Stimulated activated naive B cell treated with anti-CD40 and anti-IgM and Interleukin-4, amounts not matched to agents 10 μg/mL and 1 μg/mL and 100 μg/mL, for 72 hours (primary cell): Measurements from ENCODE around the gene TVP23C.
A peak's percentile ranks its signal among the peaks of the same experiment; 100 is the strongest.
"Not testable (repeated sequence)": the region's sequence is repeated elsewhere in the genome, so short reads cannot be mapped to it uniquely, and the experiment has no call there.

Source experiments
- ATAC-seq, 2 donors: fragments of 150-1000 bp; cut with Tn5 transposase; replicated peaks; 2 replicates each; pipeline ENCODE4 v1.10.0; 2021; ENCODE audit warnings: moderate library complexity in 1 of 2
- DNase-seq: peaks from one replicate; pipeline ENCODE4 v3.0.0; 2021
- H3K27ac Mint-ChIP-seq: one replicate; pipeline ENCODE4 v1.8.0; 2022; ENCODE audit warnings: mild to moderate bottlenecking, mixed read lengths
- H3K27me3 Mint-ChIP-seq, 2 donors: one replicate each; pipeline ENCODE4 v1.8.0; 2022; ENCODE audit warnings: mixed read lengths in 2 of 2
- H3K36me3 Mint-ChIP-seq, 2 donors: one replicate each; pipeline ENCODE4 v1.8.0; 2022; ENCODE audit warnings: mixed read lengths in 2 of 2, mild to moderate bottlenecking in 1 of 2
- H3K4me1 Mint-ChIP-seq, 2 donors: one replicate each; pipeline ENCODE4 v1.8.0; 2022; ENCODE audit warnings: mixed read lengths in 2 of 2, mild to moderate bottlenecking in 1 of 2
- H3K4me3 Mint-ChIP-seq, 2 donors: one replicate each; pipeline ENCODE4 v1.8.0; 2022; ENCODE audit warnings: mild to moderate bottlenecking in 2 of 2, mixed read lengths in 2 of 2, moderate library complexity in 1 of 2
- H3K9me3 Mint-ChIP-seq, 2 donors: one replicate each; pipeline ENCODE4 v1.8.0; 2022; ENCODE audit warnings: mixed read lengths in 2 of 2, mild to moderate bottlenecking in 1 of 2

The TVP23C gene

DNA sequence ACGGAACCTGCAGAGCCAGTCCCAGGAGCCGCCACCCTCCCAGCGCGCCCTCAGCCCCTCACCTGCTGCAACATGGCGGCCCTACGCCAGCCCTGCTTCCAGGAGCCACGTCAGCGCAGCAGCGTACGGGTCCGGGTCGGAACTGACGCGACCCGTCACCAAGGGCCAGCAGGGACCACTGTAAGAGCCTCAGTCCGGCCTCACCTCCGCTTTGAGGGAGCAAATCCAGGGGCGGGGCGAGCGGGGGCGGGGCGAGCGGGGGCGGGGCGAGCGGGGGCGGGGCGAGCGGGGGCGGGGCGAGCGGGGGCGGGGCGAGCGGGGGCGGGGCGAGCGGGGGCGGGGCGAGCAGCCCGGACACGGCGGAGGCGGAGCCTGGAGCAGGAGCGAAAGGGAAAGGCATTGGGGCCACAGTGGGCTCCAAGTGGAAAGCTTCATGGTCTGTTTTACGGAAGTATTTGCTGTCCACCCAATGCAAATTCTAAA lies at the start of gene TVP23C:
Gene TVP23C (minus strand): TSS at position 109 of the 483 bp plus-strand sequence. CDS start 35 bp downstream, at position 74.
- Mint-ChIP-seq H3K36me3 (peaks cover under 1 to 18% of the 10 kb centered on the region in 2 donors), H3K4me3 (peak within 1 kb of the TSS; percentile 99), H3K27ac (peak within 1 kb of the TSS; percentile 97)
- not testable (repeated sequence) for H3K4me1 Mint-ChIP-seq, H3K27me3 Mint-ChIP-seq, H3K9me3 Mint-ChIP-seq
- peak; percentile 58 for DNase-seq
- ATAC-seq, result peak; percentile 92 to 93

- not testable (repeated sequence) for ATAC-seq, H3K27ac Mint-ChIP-seq, H3K4me3 Mint-ChIP-seq, H3K9me3 Mint-ChIP-seq, H3K36me3 Mint-ChIP-seq, DNase-seq
- peaks cover 36 to 43% of the 10 kb centered on the region in 2 donors for H3K27me3 Mint-ChIP-seq
- peaks cover 11 to 15% of the 10 kb centered on the region in 2 donors for H3K4me1 Mint-ChIP-seq
Measured at GRCh38 chr17:15592960-15593359, 29.7 kb upstream of the TVP23C start.

DNA sequence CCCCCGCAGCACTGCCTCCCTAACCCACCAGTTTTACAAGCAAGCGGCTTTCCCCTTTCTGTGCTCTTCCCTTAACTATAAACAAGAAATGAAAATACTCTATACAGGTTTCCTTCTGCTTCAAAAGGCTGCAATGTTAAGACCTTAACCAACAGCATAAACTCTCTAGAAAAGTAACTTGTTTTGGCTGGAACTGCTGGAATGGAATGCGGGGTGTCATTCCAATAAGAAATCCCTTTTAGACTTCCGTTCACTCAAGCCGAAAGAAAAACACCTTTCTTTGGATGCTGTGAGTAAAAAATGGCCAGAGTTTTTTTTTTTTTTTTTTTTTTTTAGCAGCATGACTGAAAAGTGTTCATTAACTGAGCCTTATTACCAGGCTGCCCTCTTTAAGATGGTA lies 28.7 kb upstream of the TVP23C start:
- H3K36me3 Mint-ChIP-seq, ATAC-seq, DNase-seq, H3K4me3 Mint-ChIP-seq, H3K27ac Mint-ChIP-seq, H3K9me3 Mint-ChIP-seq: not testable (repeated sequence)
- peaks cover 11 to 17% of the 10 kb centered on the region in 2 donors for H3K4me1 Mint-ChIP-seq
- H3K27me3 Mint-ChIP-seq, result peaks cover 42 to 49% of the 10 kb centered on the region in 2 donors

DNA sequence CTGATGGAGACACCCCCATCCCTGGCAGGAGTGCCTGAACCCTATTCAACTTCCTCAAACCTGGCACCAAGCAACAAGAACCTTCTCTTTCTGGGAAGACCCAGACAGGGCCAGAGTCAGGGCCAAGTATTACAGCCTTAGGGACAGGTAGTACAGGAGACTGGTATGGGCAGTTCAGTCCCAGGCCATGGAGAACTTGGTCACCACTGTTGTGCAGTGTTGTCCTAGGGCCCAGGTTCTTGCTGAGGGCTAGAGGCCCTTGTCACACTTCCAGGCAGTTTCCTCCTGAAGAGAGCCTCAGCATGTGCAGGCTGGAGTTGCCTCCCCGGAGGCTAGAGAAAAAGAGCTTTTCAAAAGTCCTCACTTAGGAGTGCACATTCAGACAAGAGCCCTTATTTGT lies 27.6 kb upstream of the TVP23C start:
- Mint-ChIP-seq H3K27me3 (peaks cover 50 to 52% of the 10 kb centered on the region in 2 donors), H3K4me1 (peaks cover 11 to 17% of the 10 kb centered on the region in 2 donors)
- H3K4me3 Mint-ChIP-seq, H3K9me3 Mint-ChIP-seq, DNase-seq, ATAC-seq, H3K27ac Mint-ChIP-seq, H3K36me3 Mint-ChIP-seq: not testable (repeated sequence)

GRCh38 chr17:15589544-15590536 lies 26.6 kb upstream of the TVP23C start:
- Mint-ChIP-seq H3K27me3 (peaks cover 46 to 52% of the 10 kb centered on the region in 2 donors), H3K4me1 (peaks cover 11 to 17% of the 10 kb centered on the region in 2 donors)
- H3K36me3 Mint-ChIP-seq, H3K9me3 Mint-ChIP-seq, DNase-seq, H3K27ac Mint-ChIP-seq, H3K4me3 Mint-ChIP-seq: not testable (repeated sequence)
- peak; percentile 80 to 83 for ATAC-seq

- H3K4me3 Mint-ChIP-seq, DNase-seq, H3K9me3 Mint-ChIP-seq, H3K27ac Mint-ChIP-seq, H3K36me3 Mint-ChIP-seq: not testable (repeated sequence)
- ATAC-seq, result peak in 1 of 2 donors; percentile 53
- H3K4me1 Mint-ChIP-seq, result peaks cover 11 to 17% of the 10 kb centered on the region in 2 donors
- H3K27me3 Mint-ChIP-seq, result peaks cover 36 to 38% of the 10 kb centered on the region in 2 donors
Measured at GRCh38 chr17:15588017-15588416, 24.7 kb upstream of the TVP23C start.

DNA sequence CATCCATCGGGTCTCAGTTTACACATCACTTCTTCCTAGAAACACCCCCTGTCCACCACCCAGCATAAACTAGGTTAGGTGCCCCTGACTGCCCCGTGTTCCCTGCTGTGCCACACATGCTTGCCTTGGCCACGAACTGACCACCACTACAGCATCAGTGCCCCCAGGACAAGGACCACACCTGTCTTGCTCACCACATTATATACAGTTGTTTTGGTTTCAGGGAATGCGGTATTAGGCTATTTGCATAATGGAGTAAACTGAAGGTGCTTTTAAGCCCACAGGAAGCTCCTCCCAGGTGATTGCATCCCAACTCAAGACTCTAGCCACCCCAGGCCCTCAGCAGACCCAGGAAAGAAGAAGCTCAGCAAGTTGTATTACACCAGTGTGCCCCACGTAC lies 20.0 kb upstream of the TVP23C start:
- not testable (repeated sequence) for H3K9me3 Mint-ChIP-seq, H3K36me3 Mint-ChIP-seq, DNase-seq, H3K4me1 Mint-ChIP-seq, H3K4me3 Mint-ChIP-seq, ATAC-seq, H3K27ac Mint-ChIP-seq
- peaks cover 21 to 32% of the 10 kb centered on the region in 2 donors for H3K27me3 Mint-ChIP-seq

DNA sequence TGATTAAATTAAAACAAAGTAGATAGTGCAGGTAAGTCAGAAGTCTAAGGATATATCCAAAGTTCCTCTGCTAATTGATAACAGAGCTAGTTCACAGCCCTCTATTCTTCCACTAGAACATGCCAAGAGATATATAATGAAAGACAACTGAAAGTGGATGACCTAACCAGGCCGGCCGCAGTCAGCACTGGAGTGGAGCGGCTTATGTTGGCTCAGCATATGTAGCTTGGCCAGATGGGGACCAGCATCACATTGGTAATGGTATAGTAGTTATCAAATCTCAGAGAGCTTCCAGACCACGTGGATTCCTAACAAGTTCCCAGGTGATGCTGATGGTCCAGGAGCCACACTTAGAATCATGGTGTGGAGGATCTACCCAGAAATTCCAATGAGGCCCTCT lies 18.2 kb upstream of the TVP23C start:
- ATAC-seq, H3K9me3 Mint-ChIP-seq, H3K36me3 Mint-ChIP-seq, H3K4me3 Mint-ChIP-seq, H3K27ac Mint-ChIP-seq, H3K4me1 Mint-ChIP-seq, DNase-seq: not testable (repeated sequence)
- peaks cover 12 to 24% of the 10 kb centered on the region in 2 donors for H3K27me3 Mint-ChIP-seq

DNA sequence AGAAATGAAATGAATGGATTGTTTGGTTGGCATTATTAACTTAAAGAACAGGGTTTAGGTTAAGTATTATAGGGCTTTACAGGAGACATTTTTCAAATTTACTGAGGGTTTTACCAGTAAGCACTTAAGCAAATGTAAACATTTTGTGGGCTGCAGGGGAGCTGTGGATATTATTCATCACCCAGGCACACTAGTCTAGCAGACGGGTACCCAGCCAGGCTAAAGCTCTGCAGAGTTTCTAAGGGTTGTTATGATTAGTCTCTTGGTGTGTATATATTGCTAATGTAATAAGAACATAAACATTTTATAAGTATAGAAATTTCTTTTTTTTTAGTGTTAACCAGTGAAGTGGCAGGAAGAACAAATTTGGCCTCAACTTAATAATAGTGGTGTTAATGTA lies 13.6 kb upstream of the TVP23C start:
- H3K27me3 Mint-ChIP-seq, result peaks cover 19 to 34% of the 10 kb centered on the region in 2 donors
- not testable (repeated sequence) for H3K27ac Mint-ChIP-seq, H3K9me3 Mint-ChIP-seq, DNase-seq, H3K4me3 Mint-ChIP-seq, ATAC-seq, H3K36me3 Mint-ChIP-seq, H3K4me1 Mint-ChIP-seq

DNA sequence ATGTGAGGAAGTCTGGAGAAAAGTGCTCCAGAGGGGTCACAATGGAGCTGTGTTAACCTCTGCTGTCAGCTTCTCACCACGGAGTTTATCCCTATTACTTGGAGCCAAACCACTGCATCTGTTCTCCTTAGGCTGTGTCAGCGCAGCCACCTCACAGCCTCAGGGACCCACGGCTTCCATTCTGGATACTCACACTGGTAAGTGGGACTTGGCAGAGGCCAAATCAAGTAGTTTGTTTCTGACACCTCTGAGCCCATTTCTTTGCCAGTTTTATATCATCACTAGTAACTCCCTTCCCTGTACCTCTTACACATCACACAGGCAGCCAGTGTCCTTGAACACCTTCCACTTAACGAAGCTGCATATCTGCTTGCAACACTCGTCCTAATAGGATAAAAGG lies 11.4 kb upstream of the TVP23C start:
- H3K4me1 Mint-ChIP-seq, DNase-seq, H3K27ac Mint-ChIP-seq, ATAC-seq, H3K9me3 Mint-ChIP-seq, H3K36me3 Mint-ChIP-seq, H3K4me3 Mint-ChIP-seq: not testable (repeated sequence)
- peaks cover 23 to 38% of the 10 kb centered on the region in 2 donors for H3K27me3 Mint-ChIP-seq

GRCh38 chr17:15573870-15574269 lies 10.6 kb upstream of the TVP23C start:
- DNase-seq, H3K9me3 Mint-ChIP-seq: not testable (repeated sequence)

GRCh38 chr17:15562613-15563374 lies 489 bp downstream of the TVP23C start:
- Mint-ChIP-seq H3K36me3 (peaks cover 2 to 18% of the 10 kb centered on the region in 2 donors), H3K27ac (peak overlapping the region; percentile 97)
- peak; percentile 60 to 66 for ATAC-seq

More at GRCh38 chr17:15573870-15574269, 10.6 kb upstream of the TVP23C start:
- H3K4me3 Mint-ChIP-seq, H3K4me1 Mint-ChIP-seq, H3K27ac Mint-ChIP-seq, ATAC-seq, H3K36me3 Mint-ChIP-seq: not testable (repeated sequence)
- peaks cover 27 to 40% of the 10 kb centered on the region in 2 donors for H3K27me3 Mint-ChIP-seq

GRCh38 chr17:15561439-15561838 lies 1.8 kb downstream of the TVP23C start:
- not testable (repeated sequence) for H3K27ac Mint-ChIP-seq, DNase-seq, H3K27me3 Mint-ChIP-seq, H3K9me3 Mint-ChIP-seq, ATAC-seq, H3K4me3 Mint-ChIP-seq, H3K4me1 Mint-ChIP-seq
- H3K36me3 Mint-ChIP-seq, result peaks cover 2 to 25% of the 10 kb centered on the region in 2 donors

More at GRCh38 chr17:15562613-15563374, 489 bp downstream of the TVP23C start:
- H3K4me1 Mint-ChIP-seq, H3K9me3 Mint-ChIP-seq, DNase-seq, H3K27me3 Mint-ChIP-seq: not testable (repeated sequence)
- peak overlapping the region; percentile 99 for H3K4me3 Mint-ChIP-seq
